HG02571 (cell line): Measurements from ENCODE around the gene AUTS2.
"Not testable (repeated sequence)": the region's sequence is repeated elsewhere in the genome, so short reads cannot be mapped to it uniquely, and the experiment has no call there.

Experiments used
- ATAC-seq: cut with Tn5 transposase; IDR thresholded peaks from one replicate; pipeline ENCODE4 v1.9.1; 2021; ENCODE audit warnings: mild to moderate bottlenecking, moderate library complexity; ENCODE audit not compliant: unreplicated experiment

Gene AUTS2

GRCh38 chr7:70266186-70266585 lies 667.9 kb downstream of the AUTS2 start:
- no peak for ATAC-seq

GRCh38 chr7:70267381-70268120 lies 669.3 kb downstream of the AUTS2 start:
- no peak for ATAC-seq

- ATAC-seq = no peak
Measured at GRCh38 chr7:70268179-70268578, 669.9 kb downstream of the AUTS2 start.

GRCh38 chr7:70270149-70270548 lies 671.9 kb downstream of the AUTS2 start:
- ATAC-seq = no peak

- no peak for ATAC-seq
Measured at GRCh38 chr7:70271617-70272081, 673.4 kb downstream of the AUTS2 start.

- ATAC-seq = not testable (repeated sequence)
Measured at GRCh38 chr7:70275570-70275969, 677.3 kb downstream of the AUTS2 start.

GRCh38 chr7:70285187-70285586 lies 686.9 kb downstream of the AUTS2 start:
- no peak for ATAC-seq

GRCh38 chr7:70285854-70286253 lies 687.6 kb downstream of the AUTS2 start:
- ATAC-seq = no peak

GRCh38 chr7:70288781-70289456 lies 690.6 kb downstream of the AUTS2 start:
- no peak for ATAC-seq

- ATAC-seq = no peak
Measured at GRCh38 chr7:70292716-70293115, 694.4 kb downstream of the AUTS2 start.

GRCh38 chr7:70294211-70294911 lies 696.1 kb downstream of the AUTS2 start:
- ATAC-seq = no peak

GRCh38 chr7:70298780-70299471 lies 700.7 kb downstream of the AUTS2 start:
- no peak for ATAC-seq

GRCh38 chr7:70299472-70299807 lies 701.2 kb downstream of the AUTS2 start:
- no peak for ATAC-seq

- ATAC-seq = no peak
Measured at GRCh38 chr7:70301673-70302185, 703.5 kb downstream of the AUTS2 start.

GRCh38 chr7:70303309-70303708 lies 705.0 kb downstream of the AUTS2 start:
- ATAC-seq = no peak

GRCh38 chr7:70303780-70304179 lies 705.5 kb downstream of the AUTS2 start:
- no peak for ATAC-seq

- ATAC-seq = no peak
Measured at GRCh38 chr7:70306173-70306572, 707.9 kb downstream of the AUTS2 start.

- no peak for ATAC-seq
Measured at GRCh38 chr7:70307544-70308106, 709.4 kb downstream of the AUTS2 start.

GRCh38 chr7:70312336-70312735 lies 714.1 kb downstream of the AUTS2 start:
- no peak for ATAC-seq

GRCh38 chr7:70313271-70313670 lies 715.0 kb downstream of the AUTS2 start:
- no peak for ATAC-seq

- ATAC-seq = no peak
Measured at GRCh38 chr7:70313687-70314086, 715.4 kb downstream of the AUTS2 start.
